ENCODE results near the gene PKMYT1.

- no peak for TF ChIP-seq POLR2A (IDR thresholded peaks at IDR 0.05)
- no peak for TF ChIP-seq CTCF (IDR thresholded peaks at IDR 0.05)
These were observed 40.6 kb upstream of the PKMYT1 start for GRCh38 chr16:3020604-3021448.
